ENCODE results near the gene MAB21L4.

The MAB21L4 gene

GRCh38 chr2:240911641-240912265, 15.8 kb upstream of the MAB21L4 start:
- no peak for DNase-seq

- DNase-seq, result no peak
Measured at GRCh38 chr2:240909216-240909974, 13.4 kb upstream of the MAB21L4 start.

- no peak for DNase-seq
Measured at GRCh38 chr2:240906911-240907590, 11.1 kb upstream of the MAB21L4 start.

GRCh38 chr2:240906141-240906910, 10.4 kb upstream of the MAB21L4 start, which contains the start of gene CROCC2:
TSS of gene CROCC2 (plus strand) at chr2:240906336. CDS start at chr2:240906514, 178 bp downstream.
- no peak for DNase-seq

GRCh38 chr2:240905176-240905781, 9.3 kb upstream of the MAB21L4 start:
- no peak for DNase-seq

GRCh38 chr2:240904216-240905175, 8.5 kb upstream of the MAB21L4 start:
- no peak for DNase-seq

- no peak for DNase-seq
Measured at GRCh38 chr2:240903191-240904060, 7.5 kb upstream of the MAB21L4 start.

- no peak for DNase-seq
Measured at GRCh38 chr2:240902615-240903041, 6.7 kb upstream of the MAB21L4 start.

GRCh38 chr2:240901986-240902614, 6.1 kb upstream of the MAB21L4 start:
- no peak for DNase-seq

- DNase-seq, result no peak
Measured at GRCh38 chr2:240900141-240900860, 4.3 kb upstream of the MAB21L4 start.

GRCh38 chr2:240899468-240899865, 3.5 kb upstream of the MAB21L4 start:
- DNase-seq, result no peak

- no peak for DNase-seq
Measured at GRCh38 chr2:240898731-240899467, 2.9 kb upstream of the MAB21L4 start.

GRCh38 chr2:240898108-240898730, 2.3 kb upstream of the MAB21L4 start:
- no peak for DNase-seq

GRCh38 chr2:240896871-240897692, 1.1 kb upstream of the MAB21L4 start:
- DNase-seq, result no peak

- no peak for DNase-seq
Measured at GRCh38 chr2:240896394-240896793, 438 bp upstream of the MAB21L4 start.

GRCh38 chr2:240894836-240895558, 959 bp downstream of the MAB21L4 start:
- no peak for DNase-seq
